GM23338 (cell line): ENCODE data around the gene SND1. TPM values are rescaled to one million over a fixed set of nuclear protein-coding genes. Genes with fewer than 3 reads are reported as not detected.

Experiments used
- ATAC-seq: fragments of 200-7000 bp; cut with Tn5 transposase; 3 replicates; pipeline ENCODE4 v1.9.1; 2020
- DNase-seq: peaks from one replicate; pipeline ENCODE4 v3.0.0-alpha.2; 2015; ENCODE audit warnings: low spot score
- H2AFZ ChIP-seq: fragments of 200-600 bp; sonication (generic); 2 replicates; pipeline ENCODE4 v1.8.0; 2016; ENCODE audit warnings: antibody characterized with exemption, mild to moderate bottlenecking, moderate library complexity
- H3F3A ChIP-seq: fragments of 200-600 bp; sonication (generic); replicated peaks from 2 replicates; pipeline ENCODE4 v1.8.0; 2017; ENCODE audit warnings: antibody characterized with exemption, mixed run types, low read depth
- H3K27ac ChIP-seq: fragments of 200-600 bp; sonication (generic); 2 replicates; pipeline ENCODE4 v1.6.1; 2016; ENCODE audit warnings: low read depth
- H3K27me3 ChIP-seq: fragments of 200-600 bp; sonication (generic); 2 replicates; pipeline ENCODE4 v1.8.0; 2016; ENCODE audit warnings: mild to moderate bottlenecking, mixed run types, moderate library complexity; ENCODE audit not compliant: insufficient read depth
- H3K36me3 ChIP-seq: fragments of 200-600 bp; sonication (generic); 2 replicates; pipeline ENCODE4 v1.8.0; 2016; ENCODE audit warnings: mild to moderate bottlenecking; ENCODE audit not compliant: insufficient read depth
- H3K4me1 ChIP-seq: fragments of 200-600 bp; sonication (generic); 2 replicates; pipeline ENCODE4 v1.8.0; 2016; ENCODE audit warnings: mild to moderate bottlenecking, moderate library complexity; ENCODE audit not compliant: insufficient read depth
- H3K4me2 ChIP-seq: fragments of 200-600 bp; sonication (generic); 2 replicates; pipeline ENCODE4 v1.7.1; 2017; ENCODE audit warnings: mixed run types
- H3K4me3 ChIP-seq: fragments of 200-600 bp; sonication (generic); 2 replicates; pipeline ENCODE4 v1.6.1; 2016; ENCODE audit warnings: mixed run types
- H3K79me2 ChIP-seq: fragments of 200-600 bp; sonication (generic); replicated peaks from 2 replicates; pipeline ENCODE4 v1.8.0; 2017; ENCODE audit warnings: mild to moderate bottlenecking; ENCODE audit not compliant: insufficient read depth
- H3K9me2 ChIP-seq: fragments of 200-600 bp; sonication (generic); 2 replicates; pipeline ENCODE4 v1.8.0; 2017; ENCODE audit not compliant: insufficient read depth
- H4K20me1 ChIP-seq: fragments of 200-600 bp; sonication (generic); replicated peaks from 2 replicates; pipeline ENCODE4 v1.8.0; 2017; ENCODE audit warnings: mild to moderate bottlenecking; ENCODE audit not compliant: insufficient read depth
- H3K27ac Mint-ChIP-seq: 2 replicates; pipeline ENCODE4 v1.8.0; 2020; ENCODE audit warnings: inconsistent platforms, mild to moderate bottlenecking, moderate library complexity, mixed read lengths
- H3K27me3 Mint-ChIP-seq: 3 replicates; pipeline ENCODE4 v1.8.0; 2022; ENCODE audit warnings: low read depth, mild to moderate bottlenecking, moderate library complexity, mixed read lengths, inconsistent platforms; ENCODE audit not compliant: insufficient read depth, poor library complexity
- H3K36me3 Mint-ChIP-seq: 3 replicates; pipeline ENCODE4 v1.8.0; 2021; ENCODE audit warnings: low read depth, mild to moderate bottlenecking, inconsistent platforms, moderate library complexity, mixed read lengths
- H3K4me1 Mint-ChIP-seq: 3 replicates; pipeline ENCODE4 v1.8.0; 2020; ENCODE audit warnings: mild to moderate bottlenecking, inconsistent platforms, mixed read lengths
- H3K4me3 Mint-ChIP-seq: 3 replicates; pipeline ENCODE4 v1.8.0; 2021; ENCODE audit warnings: moderate library complexity, mild to moderate bottlenecking, inconsistent platforms, mixed read lengths
- H3K9me3 Mint-ChIP-seq: 3 replicates; pipeline ENCODE4 v1.8.0; 2020; ENCODE audit warnings: moderate library complexity, mild to moderate bottlenecking, inconsistent platforms, mixed read lengths
- CREB1 ChIP-seq: fragments of 250-450 bp; sonication (Bioruptor Pico); IDR thresholded peaks from 2 replicates; pipeline ENCODE4 v1.5.0; 2020; ENCODE audit warnings: low read depth, mild to moderate bottlenecking, moderate library complexity
- EZH2 ChIP-seq: fragments of 200-600 bp; sonication (generic); IDR thresholded peaks from one replicate; pipeline ENCODE4 v1.8.0; 2017; ENCODE audit warnings: antibody characterized with exemption, mild to moderate bottlenecking, low read depth; ENCODE audit not compliant: unreplicated experiment
- EZH2phosphoT487 ChIP-seq: fragments of 200-600 bp; sonication (generic); IDR thresholded peaks from one replicate; pipeline ENCODE4 v1.8.1; 2018; ENCODE audit warnings: antibody characterized with exemption; ENCODE audit not compliant: unreplicated experiment
- JUNB ChIP-seq: IDR thresholded peaks from one replicate; pipeline ENCODE4 v1.6.1; 2016; ENCODE audit warnings: antibody characterized with exemption; ENCODE audit not compliant: unreplicated experiment
- NANOG ChIP-seq: IDR thresholded peaks from 2 replicates; pipeline ENCODE4 v1.6.1; 2016; ENCODE audit warnings: antibody characterized with exemption, borderline replicate concordance
- REST ChIP-seq: IDR thresholded peaks from one replicate; pipeline ENCODE4 v1.6.1; 2018; ENCODE audit warnings: antibody characterized with exemption; ENCODE audit not compliant: unreplicated experiment
- STAT1 ChIP-seq: IDR thresholded peaks from one replicate; pipeline ENCODE4 v1.6.1; 2016; ENCODE audit warnings: antibody characterized with exemption; ENCODE audit not compliant: unreplicated experiment
- ZNF114 ChIP-seq: fragments of 250-450 bp; sonication (Bioruptor Pico); IDR thresholded peaks from 2 replicates; pipeline ENCODE4 v1.5.0; 2020; ENCODE audit warnings: mild to moderate bottlenecking, moderate library complexity
- polyA plus RNA-seq: library from polyadenylated mRNA; unstranded; fragments of >200 nt; fragmentation: Nextera tagmentation; extraction: Ambion mirVana; gene quantifications from 2 replicates; pipeline ENCODE4 v1.2.1, GENCODE V29; 2016
- total RNA-seq: library from RNA; depleted of rRNA; stranded (reverse); fragments of >200 nt; shearing (Covaris generic); gene quantifications from 2 replicates; pipeline ENCODE4 v1.2.3, GENCODE V29; 2014
- TF ChIP-seq, protein P1 (sequence below): fragments of 250-450 bp; sonication (Bioruptor Pico); IDR thresholded peaks from 2 replicates; pipeline ENCODE4 v1.5.0; 2020; ENCODE audit warnings: mild to moderate bottlenecking, moderate library complexity

Gene SND1
- total and polyA plus RNA-seq, 2 experiments from 2014 or later = 107 to 254 TPM

- H3K27me3 Mint-ChIP-seq = peaks cover 5% of the 10 kb centered on the region
These were observed 369.4 kb downstream of the SND1 start for GRCh38 chr7:128021366-128021765.

More at GRCh38 chr7:128021366-128021765, 369.4 kb downstream of the SND1 start:
- Histone ChIP-seq H3K79me2 (peaks cover 29% of the 10 kb centered on the region), H4K20me1 (peaks cover 45% of the 10 kb centered on the region), H3K9me2 (no peaks in the 10 kb centered on the region), H3K4me2 (no peak overlapping the region), H3K27me3 (no peaks in the 10 kb centered on the region), H3F3A (no peaks in the 10 kb centered on the region; the same call in 1 of the 2 replicates), H3K27ac (no peak overlapping the region), H2AFZ (no peak overlapping the region), H3K4me1 (peaks cover 41% of the 10 kb centered on the region), H3K4me3 (no peak overlapping the region), H3K36me3 (no peaks in the 10 kb centered on the region)
- ATAC-seq (no peak), DNase-seq (no peak)
- no peak overlapping the region for H3K4me3 Mint-ChIP-seq
- H3K27ac Mint-ChIP-seq = no peak overlapping the region
- H3K4me1 Mint-ChIP-seq = peaks cover 82% of the 10 kb centered on the region
- no peaks in the 10 kb centered on the region for H3K9me3 Mint-ChIP-seq
- TF ChIP-seq ZNF114 (CRISPR knock-in tag) = no peak
- TF ChIP-seq EZH2phosphoT487 = no peak
- TF ChIP-seq NANOG = no peak
- TF ChIP-seq STAT1 = no peak
- TF ChIP-seq EZH2 = no peak
- no peak for TF ChIP-seq JUNB
- TF ChIP-seq, protein P1, sequence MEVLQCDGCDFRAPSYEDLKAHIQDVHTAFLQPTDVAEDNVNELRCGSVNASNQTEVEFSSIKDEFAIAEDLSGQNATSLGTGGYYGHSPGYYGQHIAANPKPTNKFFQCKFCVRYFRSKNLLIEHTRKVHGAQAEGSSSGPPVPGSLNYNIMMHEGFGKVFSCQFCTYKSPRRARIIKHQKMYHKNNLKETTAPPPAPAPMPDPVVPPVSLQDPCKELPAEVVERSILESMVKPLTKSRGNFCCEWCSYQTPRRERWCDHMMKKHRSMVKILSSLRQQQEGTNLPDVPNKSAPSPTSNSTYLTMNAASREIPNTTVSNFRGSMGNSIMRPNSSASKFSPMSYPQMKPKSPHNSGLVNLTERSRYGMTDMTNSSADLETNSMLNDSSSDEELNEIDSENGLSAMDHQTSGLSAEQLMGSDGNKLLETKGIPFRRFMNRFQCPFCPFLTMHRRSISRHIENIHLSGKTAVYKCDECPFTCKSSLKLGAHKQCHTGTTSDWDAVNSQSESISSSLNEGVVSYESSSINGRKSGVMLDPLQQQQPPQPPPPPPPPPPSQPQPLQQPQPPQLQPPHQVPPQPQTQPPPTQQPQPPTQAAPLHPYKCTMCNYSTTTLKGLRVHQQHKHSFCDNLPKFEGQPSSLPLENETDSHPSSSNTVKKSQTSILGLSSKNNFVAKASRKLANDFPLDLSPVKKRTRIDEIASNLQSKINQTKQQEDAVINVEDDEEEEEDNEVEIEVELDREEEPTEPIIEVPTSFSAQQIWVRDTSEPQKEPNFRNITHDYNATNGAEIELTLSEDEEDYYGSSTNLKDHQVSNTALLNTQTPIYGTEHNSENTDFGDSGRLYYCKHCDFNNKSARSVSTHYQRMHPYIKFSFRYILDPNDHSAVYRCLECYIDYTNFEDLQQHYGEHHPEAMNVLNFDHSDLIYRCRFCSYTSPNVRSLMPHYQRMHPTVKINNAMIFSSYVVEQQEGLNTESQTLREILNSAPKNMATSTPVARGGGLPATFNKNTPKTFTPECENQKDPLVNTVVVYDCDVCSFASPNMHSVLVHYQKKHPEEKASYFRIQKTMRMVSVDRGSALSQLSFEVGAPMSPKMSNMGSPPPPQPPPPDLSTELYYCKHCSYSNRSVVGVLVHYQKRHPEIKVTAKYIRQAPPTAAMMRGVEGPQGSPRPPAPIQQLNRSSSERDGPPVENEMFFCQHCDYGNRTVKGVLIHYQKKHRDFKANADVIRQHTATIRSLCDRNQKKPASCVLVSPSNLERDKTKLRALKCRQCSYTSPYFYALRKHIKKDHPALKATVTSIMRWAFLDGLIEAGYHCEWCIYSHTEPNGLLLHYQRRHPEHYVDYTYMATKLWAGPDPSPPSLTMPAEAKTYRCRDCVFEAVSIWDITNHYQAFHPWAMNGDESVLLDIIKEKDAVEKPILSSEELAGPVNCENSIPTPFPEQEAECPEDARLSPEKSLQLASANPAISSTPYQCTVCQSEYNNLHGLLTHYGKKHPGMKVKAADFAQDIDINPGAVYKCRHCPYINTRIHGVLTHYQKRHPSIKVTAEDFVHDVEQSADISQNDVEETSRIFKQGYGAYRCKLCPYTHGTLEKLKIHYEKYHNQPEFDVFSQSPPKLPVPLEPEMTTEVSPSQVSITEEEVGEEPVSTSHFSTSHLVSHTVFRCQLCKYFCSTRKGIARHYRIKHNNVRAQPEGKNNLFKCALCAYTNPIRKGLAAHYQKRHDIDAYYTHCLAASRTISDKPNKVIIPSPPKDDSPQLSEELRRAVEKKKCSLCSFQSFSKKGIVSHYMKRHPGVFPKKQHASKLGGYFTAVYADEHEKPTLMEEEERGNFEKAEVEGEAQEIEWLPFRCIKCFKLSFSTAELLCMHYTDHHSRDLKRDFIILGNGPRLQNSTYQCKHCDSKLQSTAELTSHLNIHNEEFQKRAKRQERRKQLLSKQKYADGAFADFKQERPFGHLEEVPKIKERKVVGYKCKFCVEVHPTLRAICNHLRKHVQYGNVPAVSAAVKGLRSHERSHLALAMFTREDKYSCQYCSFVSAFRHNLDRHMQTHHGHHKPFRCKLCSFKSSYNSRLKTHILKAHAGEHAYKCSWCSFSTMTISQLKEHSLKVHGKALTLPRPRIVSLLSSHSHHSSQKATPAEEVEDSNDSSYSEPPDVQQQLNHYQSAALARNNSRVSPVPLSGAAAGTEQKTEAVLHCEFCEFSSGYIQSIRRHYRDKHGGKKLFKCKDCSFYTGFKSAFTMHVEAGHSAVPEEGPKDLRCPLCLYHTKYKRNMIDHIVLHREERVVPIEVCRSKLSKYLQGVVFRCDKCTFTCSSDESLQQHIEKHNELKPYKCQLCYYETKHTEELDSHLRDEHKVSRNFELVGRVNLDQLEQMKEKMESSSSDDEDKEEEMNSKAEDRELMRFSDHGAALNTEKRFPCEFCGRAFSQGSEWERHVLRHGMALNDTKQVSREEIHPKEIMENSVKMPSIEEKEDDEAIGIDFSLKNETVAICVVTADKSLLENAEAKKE (CRISPR knock-in tag) = no peak
- no peak for TF ChIP-seq CREB1 (CRISPR knock-in tag)
- TF ChIP-seq REST = no peak
- peaks cover 3% of the 10 kb centered on the region; the same call in 2 of the 3 replicates for H3K36me3 Mint-ChIP-seq
